ENCODE results near the gene OR8K3.

The OR8K3 gene

GRCh38 chr11:56296898-56297297 is 18.0 kb upstream of the OR8K3 start:
- no peak for TF ChIP-seq TAF1 (IDR thresholded peaks at IDR 0.05; ENCODE audit: borderline replicate concordance, insufficient read depth, low read length)
- TF ChIP-seq SIN3A (IDR thresholded peaks at IDR 0.05; ENCODE audit: borderline replicate concordance, insufficient read depth, low read length): no peak
- no peak for TF ChIP-seq POLR2AphosphoS5 (IDR thresholded peaks at IDR 0.05; ENCODE audit: low read depth, low read length)
- TF ChIP-seq, protein P1, sequence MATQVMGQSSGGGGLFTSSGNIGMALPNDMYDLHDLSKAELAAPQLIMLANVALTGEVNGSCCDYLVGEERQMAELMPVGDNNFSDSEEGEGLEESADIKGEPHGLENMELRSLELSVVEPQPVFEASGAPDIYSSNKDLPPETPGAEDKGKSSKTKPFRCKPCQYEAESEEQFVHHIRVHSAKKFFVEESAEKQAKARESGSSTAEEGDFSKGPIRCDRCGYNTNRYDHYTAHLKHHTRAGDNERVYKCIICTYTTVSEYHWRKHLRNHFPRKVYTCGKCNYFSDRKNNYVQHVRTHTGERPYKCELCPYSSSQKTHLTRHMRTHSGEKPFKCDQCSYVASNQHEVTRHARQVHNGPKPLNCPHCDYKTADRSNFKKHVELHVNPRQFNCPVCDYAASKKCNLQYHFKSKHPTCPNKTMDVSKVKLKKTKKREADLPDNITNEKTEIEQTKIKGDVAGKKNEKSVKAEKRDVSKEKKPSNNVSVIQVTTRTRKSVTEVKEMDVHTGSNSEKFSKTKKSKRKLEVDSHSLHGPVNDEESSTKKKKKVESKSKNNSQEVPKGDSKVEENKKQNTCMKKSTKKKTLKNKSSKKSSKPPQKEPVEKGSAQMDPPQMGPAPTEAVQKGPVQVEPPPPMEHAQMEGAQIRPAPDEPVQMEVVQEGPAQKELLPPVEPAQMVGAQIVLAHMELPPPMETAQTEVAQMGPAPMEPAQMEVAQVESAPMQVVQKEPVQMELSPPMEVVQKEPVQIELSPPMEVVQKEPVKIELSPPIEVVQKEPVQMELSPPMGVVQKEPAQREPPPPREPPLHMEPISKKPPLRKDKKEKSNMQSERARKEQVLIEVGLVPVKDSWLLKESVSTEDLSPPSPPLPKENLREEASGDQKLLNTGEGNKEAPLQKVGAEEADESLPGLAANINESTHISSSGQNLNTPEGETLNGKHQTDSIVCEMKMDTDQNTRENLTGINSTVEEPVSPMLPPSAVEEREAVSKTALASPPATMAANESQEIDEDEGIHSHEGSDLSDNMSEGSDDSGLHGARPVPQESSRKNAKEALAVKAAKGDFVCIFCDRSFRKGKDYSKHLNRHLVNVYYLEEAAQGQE (IDR thresholded peaks at IDR 0.05; ENCODE audit: insufficient read depth in 1 of 2, low read depth in 2 of 2, low read length in 2 of 2): no peak
- no peak for TF ChIP-seq FOXP2 (optimal IDR thresholded peaks at IDR 0.05; ENCODE audit: borderline replicate concordance, extremely low read depth, extremely low read length, insufficient read depth)

GRCh38 chr11:56307836-56308235 is 7.1 kb upstream of the OR8K3 start:
- TF ChIP-seq POLR2AphosphoS5 (IDR thresholded peaks at IDR 0.05; ENCODE audit: low read depth, low read length): no peak
- no peak for TF ChIP-seq TAF1 (IDR thresholded peaks at IDR 0.05; ENCODE audit: borderline replicate concordance, insufficient read depth, low read length)
- TF ChIP-seq SIN3A (IDR thresholded peaks at IDR 0.05; ENCODE audit: borderline replicate concordance, insufficient read depth, low read length): no peak
- TF ChIP-seq, protein P1 (IDR thresholded peaks at IDR 0.05; ENCODE audit: insufficient read depth in 1 of 2, low read depth in 2 of 2, low read length in 2 of 2): no peak
- TF ChIP-seq FOXP2 (optimal IDR thresholded peaks at IDR 0.05; ENCODE audit: borderline replicate concordance, extremely low read depth, extremely low read length, insufficient read depth): no peak

- TF ChIP-seq TAF1 (IDR thresholded peaks at IDR 0.05; ENCODE audit: borderline replicate concordance, insufficient read depth, low read length) (no peak), POLR2AphosphoS5 (IDR thresholded peaks at IDR 0.05; ENCODE audit: low read depth, low read length) (no peak), SIN3A (IDR thresholded peaks at IDR 0.05; ENCODE audit: borderline replicate concordance, insufficient read depth, low read length) (no peak), FOXP2 (optimal IDR thresholded peaks at IDR 0.05; ENCODE audit: borderline replicate concordance, extremely low read depth, extremely low read length, insufficient read depth) (no peak)
- TF ChIP-seq, protein P1 (IDR thresholded peaks at IDR 0.05; ENCODE audit: insufficient read depth in 1 of 2, low read depth in 2 of 2, low read length in 2 of 2): no peak
Observed at GRCh38 chr11:56331861-56332491, 17.0 kb downstream of the OR8K3 start.

DNA sequence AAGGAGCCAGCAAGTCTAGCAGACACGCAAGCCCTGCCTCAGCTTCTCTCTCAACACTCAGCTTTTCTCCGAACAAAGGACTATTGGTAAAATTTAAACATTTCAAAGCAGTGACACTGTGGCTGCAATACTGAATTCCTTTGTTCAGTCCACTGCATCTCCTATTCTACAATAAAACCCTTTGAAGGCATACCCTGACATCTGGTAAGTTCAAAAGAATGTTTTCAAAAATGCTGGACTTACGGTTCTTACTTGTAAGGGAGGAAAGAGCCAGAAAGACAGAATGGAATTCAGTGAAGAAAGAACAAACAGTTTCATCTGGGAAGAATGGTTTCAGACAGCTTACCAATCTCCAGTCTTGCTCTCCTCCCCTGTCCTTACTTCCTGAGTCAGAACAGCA is 18.2 kb downstream of the OR8K3 start:
- TF ChIP-seq FOXP2 (optimal IDR thresholded peaks at IDR 0.05; ENCODE audit: borderline replicate concordance, extremely low read depth, extremely low read length, insufficient read depth): no peak
- no peak for TF ChIP-seq SIN3A (IDR thresholded peaks at IDR 0.05; ENCODE audit: borderline replicate concordance, insufficient read depth, low read length)
- TF ChIP-seq TAF1 (IDR thresholded peaks at IDR 0.05; ENCODE audit: borderline replicate concordance, insufficient read depth, low read length): no peak

- TF ChIP-seq, protein P1 (IDR thresholded peaks at IDR 0.05; ENCODE audit: insufficient read depth in 1 of 2, low read depth in 2 of 2, low read length in 2 of 2): no peak
- TF ChIP-seq SIN3A (IDR thresholded peaks at IDR 0.05; ENCODE audit: borderline replicate concordance, insufficient read depth, low read length) (no peak), POLR2AphosphoS5 (IDR thresholded peaks at IDR 0.05; ENCODE audit: low read depth, low read length) (no peak), TAF1 (IDR thresholded peaks at IDR 0.05; ENCODE audit: borderline replicate concordance, insufficient read depth, low read length) (no peak), FOXP2 (optimal IDR thresholded peaks at IDR 0.05; ENCODE audit: borderline replicate concordance, extremely low read depth, extremely low read length, insufficient read depth) (no peak)
Observed at GRCh38 chr11:56340289-56340688, 25.3 kb downstream of the OR8K3 start.
